GM12872 (cell line): Measurements from ENCODE around the gene LPIN3.

Experiments used
- CTCF ChIP-seq: IDR thresholded peaks from 3 replicates; pipeline ENCODE4 v1.5.1; 2011; ENCODE audit warnings: low read depth, mild to moderate bottlenecking, low read length, moderate library complexity; ENCODE audit not compliant: insufficient read depth

Gene LPIN3

GRCh38 chr20:41359541-41360011, 19.0 kb downstream of the LPIN3 start:
- no peak for TF ChIP-seq CTCF

- TF ChIP-seq CTCF = no peak
These were observed 20.5 kb downstream of the LPIN3 start for GRCh38 chr20:41360831-41361756.

- TF ChIP-seq CTCF = no peak
These were observed 21.4 kb downstream of the LPIN3 start for GRCh38 chr20:41361757-41362747.

GRCh38 chr20:41362748-41363140, 22.1 kb downstream of the LPIN3 start:
- no peak for TF ChIP-seq CTCF

GRCh38 chr20:41363601-41364000, 23.0 kb downstream of the LPIN3 start:
- TF ChIP-seq CTCF = no peak

GRCh38 chr20:41364236-41364855, 23.7 kb downstream of the LPIN3 start:
- no peak for TF ChIP-seq CTCF
